HG03565 (cell line): Measurements from ENCODE around the gene MRPS12.
A peak's percentile ranks its signal among the peaks of the same experiment; 100 is the strongest.
"Not testable (repeated sequence)": the region's sequence is repeated elsewhere in the genome, so short reads cannot be mapped to it uniquely, and the experiment has no call there.

ENCODE experiments used
- ATAC-seq: cut with Tn5 transposase; IDR thresholded peaks from one replicate; pipeline ENCODE4 v1.9.1; 2021; ENCODE audit warnings: mild to moderate bottlenecking, moderate library complexity; ENCODE audit not compliant: unreplicated experiment

The MRPS12 gene

GRCh38 chr19:38930776-38931520, at the start of gene MRPS12:
Gene MRPS12, plus strand, starts transcription at chr19:38930944. Its CDS starts 351 bp downstream, at chr19:38931295.
- ATAC-seq, result peak; percentile 81

- ATAC-seq, result no peak
Observed at GRCh38 chr19:38883286-38883685, 47.5 kb upstream of the MRPS12 start.

GRCh38 chr19:38884691-38885090, 46.1 kb upstream of the MRPS12 start:
- not testable (repeated sequence) for ATAC-seq

- no peak for ATAC-seq
Observed at GRCh38 chr19:38888876-38889275, 41.9 kb upstream of the MRPS12 start.

- no peak for ATAC-seq
Observed at GRCh38 chr19:38889803-38890202, 40.9 kb upstream of the MRPS12 start.

GRCh38 chr19:38890686-38891085, 40.1 kb upstream of the MRPS12 start:
- no peak for ATAC-seq

GRCh38 chr19:38891771-38892170, 39.0 kb upstream of the MRPS12 start:
- no peak for ATAC-seq

GRCh38 chr19:38892841-38893240, 37.9 kb upstream of the MRPS12 start:
- ATAC-seq, result no peak

GRCh38 chr19:38893341-38893771, 37.4 kb upstream of the MRPS12 start:
- no peak for ATAC-seq

- ATAC-seq, result no peak
Observed at GRCh38 chr19:38894968-38895367, 35.8 kb upstream of the MRPS12 start.

GRCh38 chr19:38898788-38899446, 31.8 kb upstream of the MRPS12 start:
- ATAC-seq, result no peak

GRCh38 chr19:38899447-38900201, 31.1 kb upstream of the MRPS12 start, which contains the start of the genes NFKBIB and SIRT2:
Gene NFKBIB, plus strand, starts transcription at chr19:38899969. Its CDS starts 64 bp downstream, at chr19:38900033.
Gene SIRT2, minus strand, starts transcription at chr19:38899618. Its CDS starts 97 bp downstream, at chr19:38899521.
- peak; percentile 87 for ATAC-seq

GRCh38 chr19:38900202-38900629, 30.5 kb upstream of the MRPS12 start:
- no peak for ATAC-seq

- no peak for ATAC-seq
Observed at GRCh38 chr19:38900743-38901190, 30.0 kb upstream of the MRPS12 start.

- no peak for ATAC-seq
Observed at GRCh38 chr19:38901683-38902082, 29.1 kb upstream of the MRPS12 start.

- ATAC-seq, result no peak
Observed at GRCh38 chr19:38904581-38905539, 25.9 kb upstream of the MRPS12 start.

GRCh38 chr19:38905620-38906019, 25.1 kb upstream of the MRPS12 start:
- no peak for ATAC-seq

GRCh38 chr19:38907227-38907626, 23.5 kb upstream of the MRPS12 start:
- no peak for ATAC-seq

GRCh38 chr19:38907670-38908069, 23.1 kb upstream of the MRPS12 start:
- no peak for ATAC-seq

GRCh38 chr19:38908911-38909310, 21.8 kb upstream of the MRPS12 start:
- ATAC-seq, result no peak
